ENCODE data around the gene KLF6. TPM values are rescaled to one million over a fixed set of nuclear protein-coding genes. Genes with fewer than 3 reads are reported as not detected.
A peak's percentile ranks its signal among the peaks of the same experiment; 100 is the strongest.

The KLF6 gene
- total and polyA plus RNA-seq, 9 of the 15 experiments (the other 6 are each of a cell fraction or from before 2014, with no cell fraction given) = 3.2 to 23.9 (median 8.0) TPM

DNA sequence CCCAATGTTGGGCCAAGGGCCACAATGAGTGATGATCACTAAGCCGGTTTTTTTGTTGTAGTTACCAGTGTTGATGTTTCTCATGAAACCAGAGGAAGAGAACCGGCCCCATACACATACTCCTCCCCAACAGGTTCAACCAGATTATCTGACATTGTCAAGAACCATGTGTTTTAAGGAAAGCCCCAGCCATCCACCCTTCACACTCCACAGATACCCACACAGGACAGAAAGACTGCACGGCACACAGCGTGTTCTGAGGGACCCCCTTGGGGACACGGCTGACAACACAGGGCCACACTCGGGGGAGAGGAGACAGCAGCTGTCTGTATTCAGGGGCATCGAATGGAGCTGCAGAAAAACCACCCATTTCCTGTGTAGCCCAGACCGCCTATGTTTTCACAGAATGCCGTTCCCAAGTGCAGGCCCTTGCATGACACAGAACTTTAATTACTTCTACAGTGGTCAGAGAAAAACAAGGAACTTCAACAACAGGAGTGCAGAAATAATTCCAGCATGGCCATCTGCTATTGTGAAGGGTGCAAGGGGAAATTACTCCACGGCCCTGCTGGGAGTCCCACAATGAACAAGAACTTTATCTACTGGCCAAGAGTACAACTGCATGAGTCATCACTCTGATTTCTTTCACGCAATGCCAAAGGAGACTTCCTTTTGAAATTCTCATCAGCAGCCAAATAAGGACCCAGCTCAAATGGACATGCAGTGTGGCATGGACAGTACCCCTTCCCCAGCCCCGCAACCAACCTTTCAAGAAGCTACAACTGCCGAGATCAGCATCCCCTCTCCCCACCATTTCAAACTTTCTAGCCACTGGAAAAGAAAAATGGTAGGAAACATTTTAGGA lies 2.3 kb downstream of the KLF6 start (continued):
- TF ChIP-seq, protein P1, sequence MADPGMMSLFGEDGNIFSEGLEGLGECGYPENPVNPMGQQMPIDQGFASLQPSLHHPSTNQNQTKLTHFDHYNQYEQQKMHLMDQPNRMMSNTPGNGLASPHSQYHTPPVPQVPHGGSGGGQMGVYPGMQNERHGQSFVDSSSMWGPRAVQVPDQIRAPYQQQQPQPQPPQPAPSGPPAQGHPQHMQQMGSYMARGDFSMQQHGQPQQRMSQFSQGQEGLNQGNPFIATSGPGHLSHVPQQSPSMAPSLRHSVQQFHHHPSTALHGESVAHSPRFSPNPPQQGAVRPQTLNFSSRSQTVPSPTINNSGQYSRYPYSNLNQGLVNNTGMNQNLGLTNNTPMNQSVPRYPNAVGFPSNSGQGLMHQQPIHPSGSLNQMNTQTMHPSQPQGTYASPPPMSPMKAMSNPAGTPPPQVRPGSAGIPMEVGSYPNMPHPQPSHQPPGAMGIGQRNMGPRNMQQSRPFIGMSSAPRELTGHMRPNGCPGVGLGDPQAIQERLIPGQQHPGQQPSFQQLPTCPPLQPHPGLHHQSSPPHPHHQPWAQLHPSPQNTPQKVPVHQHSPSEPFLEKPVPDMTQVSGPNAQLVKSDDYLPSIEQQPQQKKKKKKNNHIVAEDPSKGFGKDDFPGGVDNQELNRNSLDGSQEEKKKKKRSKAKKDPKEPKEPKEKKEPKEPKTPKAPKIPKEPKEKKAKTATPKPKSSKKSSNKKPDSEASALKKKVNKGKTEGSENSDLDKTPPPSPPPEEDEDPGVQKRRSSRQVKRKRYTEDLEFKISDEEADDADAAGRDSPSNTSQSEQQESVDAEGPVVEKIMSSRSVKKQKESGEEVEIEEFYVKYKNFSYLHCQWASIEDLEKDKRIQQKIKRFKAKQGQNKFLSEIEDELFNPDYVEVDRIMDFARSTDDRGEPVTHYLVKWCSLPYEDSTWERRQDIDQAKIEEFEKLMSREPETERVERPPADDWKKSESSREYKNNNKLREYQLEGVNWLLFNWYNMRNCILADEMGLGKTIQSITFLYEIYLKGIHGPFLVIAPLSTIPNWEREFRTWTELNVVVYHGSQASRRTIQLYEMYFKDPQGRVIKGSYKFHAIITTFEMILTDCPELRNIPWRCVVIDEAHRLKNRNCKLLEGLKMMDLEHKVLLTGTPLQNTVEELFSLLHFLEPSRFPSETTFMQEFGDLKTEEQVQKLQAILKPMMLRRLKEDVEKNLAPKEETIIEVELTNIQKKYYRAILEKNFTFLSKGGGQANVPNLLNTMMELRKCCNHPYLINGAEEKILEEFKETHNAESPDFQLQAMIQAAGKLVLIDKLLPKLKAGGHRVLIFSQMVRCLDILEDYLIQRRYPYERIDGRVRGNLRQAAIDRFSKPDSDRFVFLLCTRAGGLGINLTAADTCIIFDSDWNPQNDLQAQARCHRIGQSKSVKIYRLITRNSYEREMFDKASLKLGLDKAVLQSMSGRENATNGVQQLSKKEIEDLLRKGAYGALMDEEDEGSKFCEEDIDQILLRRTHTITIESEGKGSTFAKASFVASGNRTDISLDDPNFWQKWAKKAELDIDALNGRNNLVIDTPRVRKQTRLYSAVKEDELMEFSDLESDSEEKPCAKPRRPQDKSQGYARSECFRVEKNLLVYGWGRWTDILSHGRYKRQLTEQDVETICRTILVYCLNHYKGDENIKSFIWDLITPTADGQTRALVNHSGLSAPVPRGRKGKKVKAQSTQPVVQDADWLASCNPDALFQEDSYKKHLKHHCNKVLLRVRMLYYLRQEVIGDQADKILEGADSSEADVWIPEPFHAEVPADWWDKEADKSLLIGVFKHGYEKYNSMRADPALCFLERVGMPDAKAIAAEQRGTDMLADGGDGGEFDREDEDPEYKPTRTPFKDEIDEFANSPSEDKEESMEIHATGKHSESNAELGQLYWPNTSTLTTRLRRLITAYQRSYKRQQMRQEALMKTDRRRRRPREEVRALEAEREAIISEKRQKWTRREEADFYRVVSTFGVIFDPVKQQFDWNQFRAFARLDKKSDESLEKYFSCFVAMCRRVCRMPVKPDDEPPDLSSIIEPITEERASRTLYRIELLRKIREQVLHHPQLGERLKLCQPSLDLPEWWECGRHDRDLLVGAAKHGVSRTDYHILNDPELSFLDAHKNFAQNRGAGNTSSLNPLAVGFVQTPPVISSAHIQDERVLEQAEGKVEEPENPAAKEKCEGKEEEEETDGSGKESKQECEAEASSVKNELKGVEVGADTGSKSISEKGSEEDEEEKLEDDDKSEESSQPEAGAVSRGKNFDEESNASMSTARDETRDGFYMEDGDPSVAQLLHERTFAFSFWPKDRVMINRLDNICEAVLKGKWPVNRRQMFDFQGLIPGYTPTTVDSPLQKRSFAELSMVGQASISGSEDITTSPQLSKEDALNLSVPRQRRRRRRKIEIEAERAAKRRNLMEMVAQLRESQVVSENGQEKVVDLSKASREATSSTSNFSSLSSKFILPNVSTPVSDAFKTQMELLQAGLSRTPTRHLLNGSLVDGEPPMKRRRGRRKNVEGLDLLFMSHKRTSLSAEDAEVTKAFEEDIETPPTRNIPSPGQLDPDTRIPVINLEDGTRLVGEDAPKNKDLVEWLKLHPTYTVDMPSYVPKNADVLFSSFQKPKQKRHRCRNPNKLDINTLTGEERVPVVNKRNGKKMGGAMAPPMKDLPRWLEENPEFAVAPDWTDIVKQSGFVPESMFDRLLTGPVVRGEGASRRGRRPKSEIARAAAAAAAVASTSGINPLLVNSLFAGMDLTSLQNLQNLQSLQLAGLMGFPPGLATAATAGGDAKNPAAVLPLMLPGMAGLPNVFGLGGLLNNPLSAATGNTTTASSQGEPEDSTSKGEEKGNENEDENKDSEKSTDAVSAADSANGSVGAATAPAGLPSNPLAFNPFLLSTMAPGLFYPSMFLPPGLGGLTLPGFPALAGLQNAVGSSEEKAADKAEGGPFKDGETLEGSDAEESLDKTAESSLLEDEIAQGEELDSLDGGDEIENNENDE (IDR thresholded peaks at IDR 0.05; ENCODE audit: low read depth, low read length) = no peak
- TF ChIP-seq CBFB (CRISPR knock-in tag; IDR thresholded peaks at IDR 0.05) (no peak), RCOR1 (IDR thresholded peaks at IDR 0.05; ENCODE audit: borderline replicate concordance in 1 of 2, low read depth in 2 of 2, low read length in 2 of 2) (peak in 1 of 2 experiments; percentile 97; a peak in 3 of 4 replicates), FOXJ2 (tag; IDR thresholded peaks at IDR 0.05) (peak; percentile 39; the same call in 1 of the 2 replicates), CEBPG (CRISPR knock-in tag; IDR thresholded peaks at IDR 0.05) (no peak), CEBPG (tag; conservative IDR thresholded peaks at IDR 0.05 in 1 of 2, IDR thresholded peaks at IDR 0.05 in 1 of 2) (peak in 1 of 2 experiments; percentile 27; a peak in 1 of 4 replicates), DPF2 (IDR thresholded peaks at IDR 0.05) (peak; percentile 80), CTBP1 (IDR thresholded peaks at IDR 0.05; ENCODE audit: borderline replicate concordance) (peak; percentile 36; the same call in 1 of the 2 replicates)
- TF ChIP-seq, protein P2, sequence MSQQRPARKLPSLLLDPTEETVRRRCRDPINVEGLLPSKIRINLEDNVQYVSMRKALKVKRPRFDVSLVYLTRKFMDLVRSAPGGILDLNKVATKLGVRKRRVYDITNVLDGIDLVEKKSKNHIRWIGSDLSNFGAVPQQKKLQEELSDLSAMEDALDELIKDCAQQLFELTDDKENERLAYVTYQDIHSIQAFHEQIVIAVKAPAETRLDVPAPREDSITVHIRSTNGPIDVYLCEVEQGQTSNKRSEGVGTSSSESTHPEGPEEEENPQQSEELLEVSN (IDR thresholded peaks at IDR 0.05; ENCODE audit: borderline replicate concordance in 1 of 2, extremely low read depth in 1 of 2, insufficient read depth in 1 of 2, insufficient read length in 1 of 2, low read depth in 1 of 2, low read length in 1 of 2, poor library complexity in 1 of 2, severe bottlenecking in 1 of 2) = peak in 1 of 2 experiments; percentile 10

Data from K562 (cell line).